Neural cell (in vitro differentiated cells): Measurements from ENCODE around the gene CLTB.

ENCODE experiments used
- CTCF ChIP-seq: fragments of 450-650 bp; IDR thresholded peaks from 2 replicates; pipeline ENCODE4 v1.5.1; 2014; ENCODE audit warnings: antibody characterized with exemption, mild to moderate bottlenecking, moderate library complexity; ENCODE audit not compliant: poor library complexity, severe bottlenecking
- EP300 ChIP-seq: fragments of 450-650 bp; conservative IDR thresholded peaks from 2 replicates; pipeline ENCODE4 v1.6.1; 2014; ENCODE audit warnings: antibody characterized with exemption, mild to moderate bottlenecking, moderate library complexity; ENCODE audit not compliant: poor library complexity, severe bottlenecking
- EZH2 ChIP-seq: fragments of 200-600, 300-800 bp; shearing (Covaris generic), sonication (generic); IDR thresholded peaks from 2 replicates; pipeline ENCODE4 v1.6.1; 2014; ENCODE audit warnings: antibody characterized with exemption, low read length, borderline replicate concordance, mild to moderate bottlenecking; ENCODE audit not compliant: insufficient read depth, poor library complexity, severe bottlenecking
- POLR2AphosphoS5 ChIP-seq: IDR thresholded peaks from 2 replicates; pipeline ENCODE4 v1.6.1; 2012
- RAD21 ChIP-seq: fragments of 450-650 bp; conservative IDR thresholded peaks from 2 replicates; pipeline ENCODE4 v1.6.1; 2014; ENCODE audit warnings: antibody characterized with exemption, mild to moderate bottlenecking, moderate library complexity
- REST ChIP-seq: IDR thresholded peaks from 2 replicates; pipeline ENCODE4 v1.6.1; 2012; ENCODE audit warnings: borderline replicate concordance

GRCh38 chr5:176386491-176386890, 29.8 kb downstream of the CLTB start:
- TF ChIP-seq POLR2AphosphoS5 (no peak), EZH2 (no peak), EP300 (no peak), CTCF (no peak), REST (no peak), RAD21 (no peak)
